ENCODE measurements around the gene ATG2A. TPM values are rescaled to one million over a fixed set of nuclear protein-coding genes. Genes with fewer than 3 reads are reported as not detected.

The ATG2A gene

GRCh38 chr11:64845129-64845775, 71.8 kb downstream of the ATG2A start:
- TF ChIP-seq CTCF (IDR thresholded peaks at IDR 0.05; ENCODE audit: insufficient read depth, low read length) (no peak), GABPA (IDR thresholded peaks at IDR 0.05; ENCODE audit: low read depth) (no peak), SPI1 (IDR thresholded peaks at IDR 0.05; ENCODE audit: borderline replicate concordance, low read depth) (no peak), REST (IDR thresholded peaks at IDR 0.05; ENCODE audit: insufficient replicate concordance, low read depth) (no peak), POLR2AphosphoS5 (IDR thresholded peaks at IDR 0.05; ENCODE audit: low read depth) (no peak)
- no peak for DNase-seq (ENCODE audit: low read depth in 1 of 2, low spot score in 1 of 2)
- Histone ChIP-seq H3K4me3 (replicated peaks; ENCODE audit: insufficient read depth, low read length) (peak overlapping the region; percentile 48), H3K27ac (replicated peaks) (no peak overlapping the region), H3K27me3 (ENCODE audit: insufficient read depth, poor library complexity, severe bottlenecking) (no peaks in the 10 kb centered on the region)

Small RNAs within 50 kb of the gene (microRNA-seq; reads per million reads assigned to microRNA genes)
- gene MIR6749 (0.90 reads per million), gene MIR6750 (not detected)

Measured in HL-60 (cell line).